BE2C (cell line): ENCODE results near the gene ACADVL.
A peak's percentile ranks its signal among the peaks of the same experiment; 100 is the strongest.

Experiments used
- DNase-seq: peaks from one replicate; pipeline ENCODE4 v3.0.0-alpha.2; 2020
- H3K27me3 ChIP-seq: fragments of 250-450 bp; sonication (Bioruptor Pico); 2 replicates; pipeline ENCODE4 v1.5.1; 2020; ENCODE audit warnings: mild to moderate bottlenecking
- H3K36me3 ChIP-seq: fragments of 250-450 bp; sonication (Bioruptor Pico); 2 replicates; pipeline ENCODE4 v1.5.1; 2020; ENCODE audit warnings: mild to moderate bottlenecking
- H3K4me1 ChIP-seq: fragments of 250-450 bp; sonication (Bioruptor Pico); 2 replicates; pipeline ENCODE4 v1.5.1; 2020
- H3K4me3 ChIP-seq: 2 replicates; pipeline ENCODE4 v1.5.1; 2011; ENCODE audit warnings: low read depth, low read length
- H3K9me3 ChIP-seq: fragments of 250-450 bp; sonication (Bioruptor Pico); 2 replicates; pipeline ENCODE4 v1.5.1; 2020
- TF ChIP-seq, protein P1 (sequence below): IDR thresholded peaks from 2 replicates; pipeline ENCODE4 v1.5.1; 2012; ENCODE audit warnings: mild to moderate bottlenecking, low read depth, low read length

Gene ACADVL

DNA sequence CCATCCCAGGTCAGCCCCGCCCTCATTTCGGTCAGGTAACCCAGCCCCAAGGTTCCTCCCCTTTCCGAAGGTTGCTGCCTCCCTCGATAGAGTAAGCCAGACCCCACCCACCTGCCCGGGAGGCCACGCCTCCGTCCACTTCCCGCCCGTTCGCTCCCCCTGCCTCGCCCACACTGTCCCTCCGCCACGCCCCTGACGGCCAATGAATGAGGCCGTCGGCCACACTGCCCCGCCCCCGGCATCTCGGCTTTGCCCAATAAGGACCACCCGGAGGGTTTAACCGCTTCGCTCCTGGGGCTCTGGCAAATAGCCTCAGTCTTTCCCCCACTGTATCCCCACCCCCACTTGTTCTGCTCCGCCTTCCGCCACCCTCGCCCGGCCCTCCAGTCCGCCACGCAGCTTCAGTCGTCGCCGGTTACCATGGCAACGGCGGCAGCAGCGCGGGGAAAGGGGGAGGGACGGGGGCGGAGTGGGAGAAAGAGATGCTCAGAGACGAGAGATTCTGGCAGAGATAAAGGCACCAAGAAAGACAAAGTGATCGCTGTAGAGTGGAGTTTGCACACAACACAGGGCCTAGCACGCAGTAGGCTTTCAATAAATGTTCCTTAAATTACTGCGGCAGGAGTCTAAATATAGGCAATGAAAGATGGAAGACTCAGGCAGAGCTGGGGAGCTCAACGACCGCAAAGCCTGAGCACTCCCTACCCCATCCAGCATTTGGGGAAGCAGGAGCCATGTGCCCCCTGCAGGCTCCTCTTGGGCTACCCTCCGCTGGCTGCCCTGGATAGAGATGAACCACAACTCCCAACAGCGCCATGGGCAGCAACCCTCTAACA is 5.2 kb upstream of the ACADVL start:
- peak; percentile 99 for DNase-seq
- Histone ChIP-seq H3K27me3 (no peaks in the 10 kb centered on the region), H3K9me3 (no peaks in the 10 kb centered on the region), H3K4me1 (peaks cover 8% of the 10 kb centered on the region; the same call in 1 of the 2 replicates), H3K4me3 (peak overlapping the region; percentile 56), H3K36me3 (no peaks in the 10 kb centered on the region)
- TF ChIP-seq, protein P1, sequence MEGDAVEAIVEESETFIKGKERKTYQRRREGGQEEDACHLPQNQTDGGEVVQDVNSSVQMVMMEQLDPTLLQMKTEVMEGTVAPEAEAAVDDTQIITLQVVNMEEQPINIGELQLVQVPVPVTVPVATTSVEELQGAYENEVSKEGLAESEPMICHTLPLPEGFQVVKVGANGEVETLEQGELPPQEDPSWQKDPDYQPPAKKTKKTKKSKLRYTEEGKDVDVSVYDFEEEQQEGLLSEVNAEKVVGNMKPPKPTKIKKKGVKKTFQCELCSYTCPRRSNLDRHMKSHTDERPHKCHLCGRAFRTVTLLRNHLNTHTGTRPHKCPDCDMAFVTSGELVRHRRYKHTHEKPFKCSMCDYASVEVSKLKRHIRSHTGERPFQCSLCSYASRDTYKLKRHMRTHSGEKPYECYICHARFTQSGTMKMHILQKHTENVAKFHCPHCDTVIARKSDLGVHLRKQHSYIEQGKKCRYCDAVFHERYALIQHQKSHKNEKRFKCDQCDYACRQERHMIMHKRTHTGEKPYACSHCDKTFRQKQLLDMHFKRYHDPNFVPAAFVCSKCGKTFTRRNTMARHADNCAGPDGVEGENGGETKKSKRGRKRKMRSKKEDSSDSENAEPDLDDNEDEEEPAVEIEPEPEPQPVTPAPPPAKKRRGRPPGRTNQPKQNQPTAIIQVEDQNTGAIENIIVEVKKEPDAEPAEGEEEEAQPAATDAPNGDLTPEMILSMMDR = peak; percentile 49

DNA sequence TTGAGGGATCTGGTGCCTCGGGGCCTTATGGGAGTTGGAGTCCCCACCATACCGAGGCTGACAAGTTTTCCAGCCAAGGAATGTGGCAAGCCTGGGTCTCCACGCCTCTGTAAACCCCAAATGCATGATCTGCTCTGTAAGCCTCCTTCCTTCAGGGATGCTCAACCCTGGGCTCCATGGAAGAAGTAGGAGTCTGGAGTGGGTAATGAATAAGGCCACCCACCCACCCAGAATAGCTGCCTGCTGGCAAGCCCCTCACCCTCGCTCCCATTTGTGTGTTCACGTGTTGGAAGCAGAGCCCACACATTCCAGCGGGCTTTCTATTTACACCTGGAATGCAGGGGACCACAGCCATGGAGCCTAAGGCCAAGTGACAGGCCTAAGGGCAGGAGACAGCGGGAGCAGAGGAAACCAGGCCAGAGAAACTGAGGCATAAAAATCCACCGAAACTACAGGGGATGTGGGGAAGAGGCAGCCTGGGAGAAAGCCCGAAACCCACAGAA is 4.6 kb upstream of the ACADVL start:
- no peak for DNase-seq
- Histone ChIP-seq H3K9me3 (no peaks in the 10 kb centered on the region), H3K36me3 (no peaks in the 10 kb centered on the region), H3K4me1 (peaks cover 8% of the 10 kb centered on the region; the same call in 1 of the 2 replicates), H3K27me3 (no peaks in the 10 kb centered on the region), H3K4me3 (peak overlapping the region; percentile 56)
- TF ChIP-seq, protein P1 = no peak

DNA sequence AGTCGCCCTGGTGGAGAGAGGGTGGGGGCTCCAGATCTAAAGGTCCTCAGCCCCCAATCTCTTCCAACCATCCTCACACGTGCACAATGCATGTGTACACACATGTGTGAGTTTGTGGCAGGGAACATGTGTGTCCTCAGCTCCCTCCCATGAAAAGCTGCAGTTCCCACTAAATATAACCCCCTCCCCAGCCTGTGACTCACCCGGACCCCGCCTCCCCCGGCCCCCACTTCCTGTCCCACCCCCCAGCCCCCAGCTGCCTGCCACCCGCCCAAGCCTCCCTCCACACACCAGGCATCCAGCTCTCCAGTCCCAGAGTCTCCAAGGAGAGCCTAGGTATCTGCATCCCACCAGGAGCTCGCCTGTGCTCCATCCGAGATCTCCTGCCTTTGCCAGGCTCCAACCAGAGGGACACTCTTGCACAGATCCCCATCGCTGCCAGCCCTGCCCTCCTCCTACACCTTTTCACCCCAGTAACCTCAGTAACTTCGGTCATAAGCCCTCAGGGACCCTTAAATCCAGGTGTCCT is 4.0 kb upstream of the ACADVL start:
- TF ChIP-seq, protein P1 = no peak
- peak overlapping the region; percentile 56 for H3K4me3 ChIP-seq
- peak; percentile 23 for DNase-seq
- H3K4me1 ChIP-seq = peaks cover 8% of the 10 kb centered on the region; the same call in 1 of the 2 replicates
- no peaks in the 10 kb centered on the region for H3K36me3 ChIP-seq
- H3K27me3 ChIP-seq = no peaks in the 10 kb centered on the region
- no peaks in the 10 kb centered on the region for H3K9me3 ChIP-seq

DNA sequence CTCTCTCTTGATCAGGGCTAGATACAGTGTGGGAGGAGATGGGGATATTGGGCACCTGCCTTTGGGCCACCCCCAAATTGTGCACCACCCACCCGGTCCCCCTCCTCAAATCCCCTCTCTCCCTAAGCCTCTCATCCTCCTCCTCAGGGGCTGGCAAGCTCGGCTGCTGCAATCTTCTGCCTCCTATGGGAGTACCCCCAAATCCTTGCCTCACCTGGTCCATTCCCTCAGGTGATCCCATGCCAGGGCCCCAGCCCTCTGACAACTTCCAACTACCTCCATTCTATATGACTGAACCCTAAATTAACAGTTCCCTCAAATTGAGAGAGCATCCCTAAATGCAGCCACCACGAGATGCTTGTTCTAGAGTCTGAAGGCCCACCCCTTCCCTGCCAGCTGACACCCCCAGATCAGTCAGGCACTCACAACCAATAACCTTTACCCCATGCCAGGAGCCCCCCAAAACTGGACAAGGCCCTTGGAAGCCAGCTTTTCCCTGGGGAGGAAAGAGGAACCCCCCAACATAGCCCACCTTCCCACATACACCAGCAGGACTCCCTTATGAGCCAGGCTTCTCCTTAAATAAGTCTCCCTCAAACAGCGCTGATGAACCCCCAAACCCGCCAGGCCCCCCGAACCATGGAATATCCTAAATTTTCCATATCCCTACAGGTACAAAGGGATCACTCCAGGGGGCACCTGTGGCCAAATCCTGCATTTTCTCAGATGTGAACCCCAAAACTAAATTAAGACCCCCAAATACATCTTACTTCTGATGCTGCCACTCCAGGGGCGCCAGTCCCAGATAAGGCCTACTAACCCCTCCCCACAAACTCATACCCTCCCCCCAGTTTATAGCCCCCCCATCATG is 3.3 kb upstream of the ACADVL start:
- no peaks in the 10 kb centered on the region for H3K36me3 ChIP-seq
- no peaks in the 10 kb centered on the region for H3K9me3 ChIP-seq
- peaks cover 8% of the 10 kb centered on the region; the same call in 1 of the 2 replicates for H3K4me1 ChIP-seq
- DNase-seq = no peak
- TF ChIP-seq, protein P1 = no peak
- no peaks in the 10 kb centered on the region for H3K27me3 ChIP-seq
- H3K4me3 ChIP-seq = peak overlapping the region; percentile 37

DNA sequence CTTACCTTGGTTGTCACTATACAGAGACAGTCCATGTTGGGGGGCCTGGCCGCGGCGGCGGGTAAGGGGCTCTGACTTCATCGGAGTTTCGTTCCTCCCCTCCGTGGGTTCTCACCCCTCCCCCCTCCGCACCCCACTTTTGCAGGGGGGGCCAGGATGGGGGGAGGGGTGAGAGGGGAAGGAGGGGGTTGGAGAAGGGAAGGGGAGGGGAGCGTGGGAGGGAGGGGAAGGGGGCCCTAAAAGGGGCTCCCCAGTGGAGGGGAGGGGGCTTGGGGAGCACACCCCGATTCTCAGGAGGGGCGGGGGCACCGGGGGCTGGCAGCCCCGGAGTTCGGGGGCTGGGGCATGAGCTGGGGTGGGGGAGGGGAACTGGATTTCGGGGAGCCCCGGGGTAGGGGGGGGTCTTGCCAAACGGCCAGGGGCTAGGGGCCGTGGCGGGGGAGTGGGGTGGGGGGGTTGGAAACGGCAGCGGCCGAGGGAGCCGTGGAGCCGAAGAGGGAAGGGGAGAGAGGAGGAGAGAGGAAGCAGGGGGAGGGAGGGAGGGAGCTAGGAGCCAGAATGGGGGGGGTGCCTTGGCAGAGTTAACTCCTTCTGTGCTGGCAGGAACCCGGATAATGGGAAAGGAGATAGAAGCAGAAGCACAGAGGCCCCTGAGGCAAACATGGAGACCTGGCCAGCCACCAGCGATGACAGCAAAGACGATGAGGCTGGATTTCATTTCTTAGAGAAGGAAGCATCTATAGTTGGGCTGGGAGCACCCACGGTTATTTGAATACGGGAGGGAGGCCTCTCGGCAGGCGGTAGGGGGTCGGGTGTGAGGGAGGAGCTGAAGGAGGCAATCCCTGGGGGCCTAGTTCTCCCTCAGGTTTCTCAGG is 2.4 kb upstream of the ACADVL start:
- no peaks in the 10 kb centered on the region for H3K27me3 ChIP-seq
- peak overlapping the region; percentile 37 for H3K4me3 ChIP-seq
- peak; percentile 31 for DNase-seq
- no peaks in the 10 kb centered on the region for H3K9me3 ChIP-seq
- TF ChIP-seq, protein P1 = no peak
- no peaks in the 10 kb centered on the region for H3K36me3 ChIP-seq
- H3K4me1 ChIP-seq = peaks cover 8% of the 10 kb centered on the region; the same call in 1 of the 2 replicates
